Measurements from ENCODE around the gene TTYH1. TPM values are rescaled to one million over a fixed set of nuclear protein-coding genes. Genes with fewer than 3 reads are reported as not detected.

TTYH1 gene
- total and polyA plus RNA-seq, 2 of the 8 experiments (the other 6 are each of a cell fraction or from before 2014, with no cell fraction given), result 26.7 to 46.5 TPM

- H3K36me3 ChIP-seq (ENCODE audit: control insufficient read depth in 2 of 4, insufficient read depth in 4 of 4, low read length in 3 of 4), result no peaks in the 10 kb centered on the region
- no peak for FAIRE-seq
- no peaks in the 10 kb centered on the region for H4K20me1 ChIP-seq (replicated peaks in 1 of 2; ENCODE audit: control insufficient read depth in 1 of 2, insufficient read depth in 2 of 2, low read length in 2 of 2)
- no peaks in the 10 kb centered on the region for H3K23me2 ChIP-seq (ENCODE audit: low read depth, low read length)
- H2BK5ac ChIP-seq (ENCODE audit: low read depth, low read length), result no peak overlapping the region
- no peak overlapping the region for H2BK15ac ChIP-seq (ENCODE audit: low read length)
- H3K14ac ChIP-seq (ENCODE audit: insufficient read length), result no peak overlapping the region
- no peak overlapping the region for H3K56ac ChIP-seq (replicated peaks; ENCODE audit: insufficient read length, low read depth, low read length)
- no peak overlapping the region for H3K9ac ChIP-seq (replicated peaks in 1 of 4; ENCODE audit: extremely low read depth in 1 of 4, low read depth in 3 of 4, low read length in 3 of 4)
- no peak overlapping the region for H2BK20ac ChIP-seq (ENCODE audit: low read length)
- no peak for DNase-seq (ENCODE audit: low read depth in 1 of 2, low spot score in 2 of 2)
- 94% methylated on average over 3 of the region's 3 CpGs; no CpG with 5 or more reads in 1 of the 2 experiments for WGBS, 2 experiments (ENCODE audit: extremely low coverage in 1 of 2, insufficient coverage in 1 of 2, insufficient read length in 1 of 2, insufficient replicate concordance in 2 of 2, low coverage in 1 of 2, low lambda C conversion rate in 2 of 2, missing lambda C conversion rate in 1 of 2)
- H3K9me3 ChIP-seq (ENCODE audit: insufficient read depth in 2 of 2, low read depth in 1 of 2, low read length in 1 of 2), result peaks cover 0 to 16% of the 10 kb centered on the region in 2 experiments; a peak in 3 of 4 replicates
- H3K4me3 ChIP-seq (ENCODE audit: extremely low read depth in 1 of 4, insufficient read depth in 2 of 4, low read depth in 3 of 4, low read length in 4 of 4), result no peak overlapping the region
- no peaks in the 10 kb centered on the region for H3K79me1 ChIP-seq (ENCODE audit: low read depth, low read length)
- H2BK12ac ChIP-seq (ENCODE audit: low read depth, low read length), result no peak overlapping the region
- H3K4me2 ChIP-seq (ENCODE audit: insufficient read depth in 1 of 2, low read depth in 2 of 2, low read length in 2 of 2), result no peak overlapping the region
- no peak overlapping the region for H2BK120ac ChIP-seq (replicated peaks; ENCODE audit: low read depth, low read length)
- CTCF ChIA-PET (ENCODE audit: partially characterized antibody), result no interaction called here
- POLR2A ChIA-PET (ENCODE audit: partially characterized antibody), result no interaction called here
- no peak overlapping the region for H3K23ac ChIP-seq (ENCODE audit: insufficient read length)
- H3K4me1 ChIP-seq (replicated peaks in 1 of 4; ENCODE audit: control insufficient read depth in 3 of 4, insufficient read depth in 4 of 4, low read length in 3 of 4), result no peaks in the 10 kb centered on the region
- no peak overlapping the region for H2AK5ac ChIP-seq (ENCODE audit: low read depth, low read length)
- H3K27me3 ChIP-seq (replicated peaks in 1 of 4; ENCODE audit: control insufficient read depth in 3 of 4, extremely low read depth in 1 of 4, insufficient read depth in 3 of 4, low read length in 3 of 4), result no peaks in the 10 kb centered on the region
- TF ChIP-seq KDM1A (IDR thresholded peaks at IDR 0.05; ENCODE audit: borderline replicate concordance, low read length) (no peak), KDM5A (IDR thresholded peaks at IDR 0.05; ENCODE audit: low read length) (no peak), KDM4A (IDR thresholded peaks at IDR 0.05; ENCODE audit: low read depth, low read length, severe bottlenecking) (no peak), GABPA (IDR thresholded peaks at IDR 0.05; ENCODE audit: borderline replicate concordance, insufficient read depth, low read length) (no peak), SIRT6 (IDR thresholded peaks at IDR 0.05; ENCODE audit: low read length) (no peak), CEBPB (IDR thresholded peaks at IDR 0.05; ENCODE audit: low read depth, low read length) (no peak), CBX8 (IDR thresholded peaks at IDR 0.05; ENCODE audit: borderline replicate concordance, low read depth, low read length) (no peak), USF2 (IDR thresholded peaks at IDR 0.05; ENCODE audit: low read length) (no peak), SP1 (IDR thresholded peaks at IDR 0.05; ENCODE audit: low read depth, low read length) (no peak), NANOG (IDR thresholded peaks at IDR 0.05; ENCODE audit: insufficient read depth, low read depth, low read length, poor library complexity, severe bottlenecking) (no peak), RAD21 (IDR thresholded peaks at IDR 0.05 in 1 of 2, conservative IDR thresholded peaks at IDR 0.05 in 1 of 2; ENCODE audit: low read depth in 2 of 2, low read length in 2 of 2) (no peak)
- no peaks in the 10 kb centered on the region for H3K79me2 ChIP-seq (ENCODE audit: control insufficient read depth in 1 of 2, insufficient read depth in 2 of 2, low read length in 2 of 2)
- H4K91ac ChIP-seq (replicated peaks; ENCODE audit: insufficient read length, low read length), result no peak overlapping the region
- no peak overlapping the region for H3K18ac ChIP-seq (ENCODE audit: extremely low read depth, low read length)
- no peak overlapping the region for H2AFZ ChIP-seq (ENCODE audit: low read length)
- H4K5ac ChIP-seq (ENCODE audit: insufficient read length, low read depth, low read length), result no peak overlapping the region
- no peak overlapping the region for H4K8ac ChIP-seq (ENCODE audit: extremely low read depth, insufficient read depth, low read length)
- H3K4ac ChIP-seq (replicated peaks; ENCODE audit: insufficient read length, low read depth, low read length), result no peak overlapping the region
- H3K27ac ChIP-seq (ENCODE audit: low read depth, low read length), result no peak overlapping the region
Measured at GRCh38 chr19:54482889-54483288, 67.6 kb downstream of the TTYH1 start.

Measured in H1 (cell line).